ENCODE data around the gene NRTN.

NRTN gene

GRCh38 chr19:5795382-5795919 is 9.4 kb upstream of the NRTN start:
- TF ChIP-seq, protein P1, sequence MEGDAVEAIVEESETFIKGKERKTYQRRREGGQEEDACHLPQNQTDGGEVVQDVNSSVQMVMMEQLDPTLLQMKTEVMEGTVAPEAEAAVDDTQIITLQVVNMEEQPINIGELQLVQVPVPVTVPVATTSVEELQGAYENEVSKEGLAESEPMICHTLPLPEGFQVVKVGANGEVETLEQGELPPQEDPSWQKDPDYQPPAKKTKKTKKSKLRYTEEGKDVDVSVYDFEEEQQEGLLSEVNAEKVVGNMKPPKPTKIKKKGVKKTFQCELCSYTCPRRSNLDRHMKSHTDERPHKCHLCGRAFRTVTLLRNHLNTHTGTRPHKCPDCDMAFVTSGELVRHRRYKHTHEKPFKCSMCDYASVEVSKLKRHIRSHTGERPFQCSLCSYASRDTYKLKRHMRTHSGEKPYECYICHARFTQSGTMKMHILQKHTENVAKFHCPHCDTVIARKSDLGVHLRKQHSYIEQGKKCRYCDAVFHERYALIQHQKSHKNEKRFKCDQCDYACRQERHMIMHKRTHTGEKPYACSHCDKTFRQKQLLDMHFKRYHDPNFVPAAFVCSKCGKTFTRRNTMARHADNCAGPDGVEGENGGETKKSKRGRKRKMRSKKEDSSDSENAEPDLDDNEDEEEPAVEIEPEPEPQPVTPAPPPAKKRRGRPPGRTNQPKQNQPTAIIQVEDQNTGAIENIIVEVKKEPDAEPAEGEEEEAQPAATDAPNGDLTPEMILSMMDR (IDR thresholded peaks at IDR 0.05), result no peak

DNA sequence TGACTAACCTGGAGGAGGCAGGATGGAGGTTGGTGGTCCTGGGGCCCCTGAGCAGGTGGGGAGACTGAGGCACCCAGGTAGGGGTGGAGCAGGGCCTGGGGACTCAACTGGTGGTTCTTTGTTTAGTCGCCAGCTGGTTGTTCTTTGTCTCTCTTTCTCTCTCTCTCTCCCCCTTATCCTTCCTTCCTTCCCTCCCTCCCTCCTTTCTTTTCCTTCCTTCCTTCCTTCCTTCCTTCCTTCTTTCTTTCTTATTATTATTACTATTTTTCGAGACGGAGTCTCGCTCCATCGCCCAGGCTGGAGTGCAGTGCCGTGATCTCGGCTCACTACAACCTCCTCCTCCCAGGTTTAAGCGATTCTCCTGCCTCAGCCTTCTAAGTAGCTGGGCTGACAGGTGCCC is 6.6 kb upstream of the NRTN start:
- TF ChIP-seq, protein P1 (IDR thresholded peaks at IDR 0.05), result no peak

- TF ChIP-seq, protein P1 (IDR thresholded peaks at IDR 0.05), result no peak
Measured at GRCh38 chr19:5799247-5800241, 5.3 kb upstream of the NRTN start.

DNA sequence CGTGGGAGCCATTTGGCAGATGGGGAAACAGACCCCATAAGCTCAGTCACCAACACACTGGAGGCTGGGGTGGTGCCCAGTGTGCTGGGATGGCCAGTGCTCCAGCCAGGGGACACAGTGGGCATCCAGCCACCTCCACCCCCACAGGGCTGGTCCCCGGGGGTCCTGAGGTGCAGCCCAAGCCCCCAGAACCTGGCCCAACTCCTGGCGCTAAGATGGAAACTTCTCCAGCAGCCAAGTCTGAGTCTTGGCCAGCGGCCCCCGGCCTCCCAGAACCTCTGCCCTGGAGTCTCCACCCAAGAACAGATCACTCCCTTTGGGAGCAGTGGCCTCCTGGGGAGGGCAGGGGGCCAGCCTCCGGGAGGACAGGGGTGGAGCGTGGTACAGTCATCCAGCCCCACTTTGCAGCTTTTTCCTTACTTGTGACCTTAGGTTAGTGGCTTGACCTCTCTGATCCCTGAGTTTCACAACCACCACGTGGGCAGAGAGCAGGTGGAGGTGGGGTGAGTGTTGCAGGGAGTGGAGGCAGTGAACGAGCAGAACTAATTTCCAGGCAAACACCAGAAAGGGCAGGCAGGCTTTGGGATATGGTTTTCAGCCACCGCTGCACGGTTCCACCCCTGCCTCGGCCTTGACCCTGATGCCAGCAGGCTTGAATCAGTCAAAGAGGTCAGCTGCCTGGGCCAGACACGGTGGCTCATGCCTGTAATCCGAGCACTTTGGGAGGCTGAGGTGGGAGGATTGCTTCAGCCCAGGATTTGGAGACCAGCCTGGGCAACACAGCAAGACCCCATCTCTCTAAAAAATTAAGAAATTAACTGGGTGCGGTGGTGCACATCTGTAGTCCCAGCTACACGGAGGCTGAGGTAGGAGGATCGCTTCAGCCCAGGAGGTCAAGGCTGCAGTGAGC is 4.3 kb upstream of the NRTN start:
- TF ChIP-seq, protein P1 (IDR thresholded peaks at IDR 0.05), result no peak

DNA sequence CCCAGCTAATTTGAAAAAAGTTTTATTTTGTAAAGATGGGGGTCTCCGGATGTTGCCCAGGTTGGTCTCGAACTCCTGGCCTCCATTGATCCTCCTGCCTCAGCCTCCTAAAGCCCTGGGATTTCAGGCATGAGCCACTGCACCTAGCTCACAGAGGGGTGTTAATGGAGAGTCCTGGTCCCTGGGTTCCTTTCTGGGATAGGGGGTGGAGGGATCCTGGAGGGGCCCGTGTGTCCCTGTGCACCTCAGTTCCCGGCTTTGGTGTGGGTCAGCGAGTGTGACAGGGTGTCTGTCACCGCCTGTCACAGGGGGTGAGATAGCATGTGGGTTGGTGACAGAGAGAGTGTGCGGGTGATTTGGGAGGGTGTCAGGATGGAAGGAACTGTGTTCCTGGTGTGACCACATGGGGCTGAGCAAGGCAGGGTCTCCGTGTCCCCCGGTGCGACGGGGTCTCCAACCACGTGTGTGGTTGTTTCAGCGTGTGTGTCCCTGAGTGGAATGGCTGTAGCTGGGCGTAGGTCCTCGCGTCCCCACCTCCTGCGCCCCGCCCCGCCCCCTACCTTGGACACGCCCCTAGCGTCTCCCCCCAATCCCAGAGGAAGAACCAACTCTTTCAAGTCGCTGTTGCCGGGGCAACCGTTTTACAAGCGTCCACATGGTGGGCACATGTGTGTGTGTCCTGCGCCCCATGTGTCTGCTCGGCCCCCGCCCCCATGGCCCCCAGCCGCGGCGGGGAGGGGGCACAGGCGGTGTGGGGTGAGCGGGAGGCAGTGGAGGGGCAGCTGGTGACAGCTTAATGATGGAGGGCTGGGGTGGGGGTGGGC is 2.9 kb upstream of the NRTN start:
- TF ChIP-seq, protein P1 (IDR thresholded peaks at IDR 0.05), result no peak

GRCh38 chr19:5803441-5803751 is 1.5 kb upstream of the NRTN start:
- TF ChIP-seq, protein P1 (IDR thresholded peaks at IDR 0.05), result no peak

All from LNCAP (cell line).